SH-SY5Y (cell line): Measurements from ENCODE around the gene EIF4ENIF1.

Experiments
- GATA2 ChIP-seq: IDR thresholded peaks from 2 replicates; pipeline ENCODE4 v1.6.1; 2011; ENCODE audit warnings: mild to moderate bottlenecking, low read depth, low read length
- GATA3 ChIP-seq: IDR thresholded peaks from 2 replicates; pipeline ENCODE4 v1.6.1; 2011; ENCODE audit warnings: low read depth, mild to moderate bottlenecking, low read length, moderate library complexity

DNA sequence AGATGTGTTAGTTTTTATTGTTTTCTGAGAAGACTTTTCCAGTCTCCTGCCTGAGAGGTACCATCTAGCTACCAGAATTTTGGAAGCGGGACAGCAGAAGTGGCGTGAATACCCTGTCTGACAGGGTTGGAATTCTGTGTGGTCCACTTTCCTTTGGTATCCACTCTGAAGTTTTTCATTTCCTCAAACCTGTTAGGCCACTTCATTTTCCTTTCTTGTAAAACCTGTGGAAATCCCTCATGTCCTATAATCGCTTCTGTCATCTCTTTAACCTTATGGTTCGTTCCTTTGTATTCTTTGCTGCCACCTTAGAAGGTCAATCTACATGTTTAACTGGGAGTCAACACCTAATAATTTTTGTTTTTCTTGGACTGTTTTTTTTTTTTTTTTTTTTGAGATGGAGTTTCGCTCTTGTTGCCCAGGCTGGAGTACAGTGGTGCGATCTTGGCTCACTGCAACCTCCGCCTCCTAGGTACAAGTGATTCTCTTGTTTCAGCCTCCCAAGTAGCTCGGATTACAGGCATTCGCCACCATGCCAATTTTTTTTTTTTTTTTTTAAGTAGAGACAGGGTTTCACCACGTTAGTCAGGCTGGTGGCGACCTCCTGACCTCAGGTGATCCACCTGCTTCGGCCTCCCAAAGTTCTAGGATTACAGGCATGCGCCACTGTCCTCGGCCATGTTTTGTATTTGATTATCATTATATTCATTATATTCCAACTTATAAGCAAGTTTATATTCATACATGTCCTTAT, 13.7 kb upstream of the EIF4ENIF1 start:
- TF ChIP-seq GATA2 (no peak), GATA3 (no peak)
